ENCODE data around the gene DBF4.

GRCh38 chr7:87920578-87920977 lies 44.3 kb downstream of the DBF4 start:
- TF ChIP-seq, protein P1, sequence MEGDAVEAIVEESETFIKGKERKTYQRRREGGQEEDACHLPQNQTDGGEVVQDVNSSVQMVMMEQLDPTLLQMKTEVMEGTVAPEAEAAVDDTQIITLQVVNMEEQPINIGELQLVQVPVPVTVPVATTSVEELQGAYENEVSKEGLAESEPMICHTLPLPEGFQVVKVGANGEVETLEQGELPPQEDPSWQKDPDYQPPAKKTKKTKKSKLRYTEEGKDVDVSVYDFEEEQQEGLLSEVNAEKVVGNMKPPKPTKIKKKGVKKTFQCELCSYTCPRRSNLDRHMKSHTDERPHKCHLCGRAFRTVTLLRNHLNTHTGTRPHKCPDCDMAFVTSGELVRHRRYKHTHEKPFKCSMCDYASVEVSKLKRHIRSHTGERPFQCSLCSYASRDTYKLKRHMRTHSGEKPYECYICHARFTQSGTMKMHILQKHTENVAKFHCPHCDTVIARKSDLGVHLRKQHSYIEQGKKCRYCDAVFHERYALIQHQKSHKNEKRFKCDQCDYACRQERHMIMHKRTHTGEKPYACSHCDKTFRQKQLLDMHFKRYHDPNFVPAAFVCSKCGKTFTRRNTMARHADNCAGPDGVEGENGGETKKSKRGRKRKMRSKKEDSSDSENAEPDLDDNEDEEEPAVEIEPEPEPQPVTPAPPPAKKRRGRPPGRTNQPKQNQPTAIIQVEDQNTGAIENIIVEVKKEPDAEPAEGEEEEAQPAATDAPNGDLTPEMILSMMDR (IDR thresholded peaks at IDR 0.05) = no peak
- TF ChIP-seq EZH2phosphoT487 (IDR thresholded peaks at IDR 0.05) (no peak), EZH2 (IDR thresholded peaks at IDR 0.05) (no peak)

All from neural progenitor cell (in vitro differentiated cells).